Suprapubic skin (tissue), 4 donors: ENCODE results near the gene APLP2.

Source experiments
- CTCF ChIP-seq, 2 donors: fragments of 200-600 bp in 1 of 2; fragments of 450-650 bp in 1 of 2; sonication (generic) in 1 of 2; IDR thresholded peaks; one replicate each; pipeline ENCODE4 v1.5.1; 2016 to 2019; ENCODE audit warnings: antibody characterized with exemption in 2 of 2, mild to moderate bottlenecking in 1 of 2, moderate library complexity in 1 of 2
- EP300 ChIP-seq: sonication (generic); formaldehyde crosslinking; IDR thresholded peaks from one replicate; pipeline ENCODE4 v1.6.1; 2017; ENCODE audit warnings: antibody characterized with exemption
- POLR2A ChIP-seq, 2 donors: fragments of 450-650 bp; IDR thresholded peaks; one replicate each; pipeline ENCODE4 v1.6.1; 2017; ENCODE audit warnings: antibody characterized with exemption in 2 of 2, mild to moderate bottlenecking in 2 of 2, moderate library complexity in 2 of 2
- POLR2AphosphoS5 ChIP-seq, 3 donors: sonication (generic); formaldehyde crosslinking; IDR thresholded peaks; one replicate each; pipeline ENCODE4 v1.6.1; 2017; ENCODE audit warnings: antibody characterized with exemption in 3 of 3

GRCh38 chr11:130168105-130168504 lies 98.4 kb downstream of the APLP2 start:
- TF ChIP-seq CTCF (IDR thresholded peaks at IDR 0.05) (no peak), POLR2A (IDR thresholded peaks at IDR 0.05) (no peak), POLR2AphosphoS5 (IDR thresholded peaks at IDR 0.05) (no peak), EP300 (no peak)
